Posterior vena cava (tissue), 2 donors: ENCODE data around the gene SVOPL. TPM values are rescaled to one million over a fixed set of nuclear protein-coding genes. Genes with fewer than 3 reads are reported as not detected.

Source experiments
- DNase-seq: peaks from one replicate; pipeline ENCODE4 v3.0.0-alpha.2; 2020; ENCODE audit warnings: low spot score
- intact Hi-C, 2 donors: fragments of 100-400 bp; cut with DNase I; formaldehyde crosslinking; loops; one replicate each; pipeline versions ENCODE4 v1.14.1 to v1.14.2; 2022 to 2023
- total RNA-seq, 2 donors: library from RNA; stranded (reverse); fragmentation: NEBNext Ultra II Directional; extraction: Animal tissue kit (Norgen Biotek cat#: 25700); gene quantifications; one replicate each; pipeline ENCODE4 v1.2.1, GENCODE V29; 2021
- donor health status: DM: yes; HTN: yes; CAD: no.
- donor health status: DM: yes; HTN: yes; CAD: no.

SVOPL gene
- total RNA-seq, 2 donors from 2014 or later, result not detected

DNA sequence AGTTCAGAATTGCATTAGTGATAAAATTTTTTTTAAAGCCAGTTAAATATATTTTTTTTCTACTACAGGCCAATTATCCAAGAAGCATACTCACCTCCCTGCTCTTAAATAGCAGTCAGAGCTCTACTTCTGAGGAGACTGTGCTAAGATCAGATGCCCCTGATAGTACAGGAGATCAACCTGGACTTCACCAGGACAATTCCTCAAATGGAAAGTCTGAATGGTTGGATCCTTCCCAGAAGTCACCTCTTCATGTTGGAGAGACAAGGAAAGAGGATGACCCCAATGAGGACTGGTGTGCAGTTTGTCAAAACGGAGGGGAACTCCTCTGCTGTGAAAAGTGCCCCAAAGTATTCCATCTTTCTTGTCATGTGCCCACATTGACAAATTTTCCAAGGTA is 122.0 kb downstream of the SVOPL start:
- no peak for DNase-seq
- intact Hi-C loops, result no loop called here

DNA sequence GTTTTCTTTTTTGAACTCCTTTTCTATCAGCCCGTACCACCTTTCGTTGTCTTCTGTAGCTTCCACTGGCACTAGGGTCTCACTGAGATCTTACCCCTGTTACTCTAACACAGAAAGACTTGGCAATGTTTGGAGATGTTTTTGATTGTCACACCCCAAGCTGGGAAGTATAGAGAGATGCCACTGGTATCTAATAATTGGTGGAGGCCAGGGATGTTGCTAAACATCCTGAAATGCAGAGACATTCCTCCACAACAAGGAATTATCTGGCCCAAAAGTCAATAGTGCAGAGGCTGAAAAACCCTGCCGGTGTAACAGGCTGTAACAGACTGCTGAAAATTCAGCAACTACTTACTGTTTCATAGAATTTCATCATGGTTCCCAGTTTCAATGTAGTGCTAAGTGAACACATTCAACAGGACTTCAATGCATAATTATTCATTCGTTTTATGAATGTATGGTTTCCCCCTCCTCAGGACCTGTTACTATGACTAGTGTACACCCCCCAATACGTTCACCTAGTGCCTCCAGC is 125.2 kb downstream of the SVOPL start:
- intact Hi-C loops, result no loop called here
- DNase-seq, result no peak

GRCh38 chr7:138573741-138574140 is 127.4 kb downstream of the SVOPL start:
- DNase-seq, result no peak
- intact Hi-C loops, result no loop called here

- intact Hi-C loops, result no loop called here
- DNase-seq, result no peak
Measured at GRCh38 chr7:138570715-138571114, 130.4 kb downstream of the SVOPL start.

- DNase-seq, result no peak
- intact Hi-C loops, result no loop called here
Measured at GRCh38 chr7:138569418-138569817, 131.7 kb downstream of the SVOPL start.

DNA sequence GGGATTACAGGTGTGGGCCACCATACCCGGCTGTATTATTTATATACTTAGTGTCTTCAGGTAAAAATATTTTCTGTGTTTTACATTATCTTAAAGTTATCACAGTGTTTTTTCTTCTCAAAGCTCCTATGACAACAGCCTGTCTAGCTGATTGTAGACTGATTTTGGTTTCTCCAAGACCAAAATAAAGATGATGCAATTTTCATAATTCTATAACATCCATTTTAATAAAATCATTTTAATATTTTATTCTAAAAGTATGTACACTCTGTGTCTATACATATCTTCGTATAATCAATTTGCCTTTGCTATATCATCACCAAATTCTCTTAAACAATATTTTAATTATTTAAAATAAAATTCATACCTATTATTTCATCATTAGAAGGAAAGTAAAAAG is 132.5 kb downstream of the SVOPL start:
- no peak for DNase-seq
- intact Hi-C loops, result no loop called here

DNA sequence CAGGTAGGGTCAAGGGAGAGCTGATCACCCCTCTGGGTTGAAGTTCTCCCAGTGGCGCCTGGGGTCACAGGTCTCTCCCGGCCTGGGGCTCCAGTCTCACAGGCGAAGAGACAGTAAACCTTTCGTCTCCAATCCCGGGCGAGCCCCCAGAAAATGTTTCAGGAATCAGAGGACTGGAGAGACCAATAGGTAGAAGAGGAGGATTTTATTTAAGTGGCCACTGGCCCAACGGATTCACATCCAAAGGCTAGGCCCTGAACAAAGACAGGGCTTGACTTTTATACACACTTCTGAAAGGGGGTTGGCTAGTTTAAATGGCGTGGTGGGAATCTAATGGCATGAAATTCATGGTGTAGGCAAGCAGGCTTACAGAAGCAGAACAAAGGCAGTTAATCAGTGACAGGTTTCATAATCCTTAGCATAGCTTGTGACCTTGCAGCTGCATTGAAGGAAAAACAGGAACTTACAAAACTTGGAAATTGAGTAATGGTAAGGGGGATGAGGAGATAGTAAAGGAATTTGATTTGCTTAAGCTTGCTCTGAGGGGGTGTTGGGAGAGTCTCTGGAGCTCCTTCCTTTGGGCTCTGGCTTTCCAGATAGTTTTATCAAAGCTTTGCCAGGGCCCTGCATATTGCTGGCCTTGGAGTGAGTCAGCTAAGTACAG is 135.6 kb downstream of the SVOPL start:
- intact Hi-C loops, result no loop called here
- DNase-seq, result no peak

DNA sequence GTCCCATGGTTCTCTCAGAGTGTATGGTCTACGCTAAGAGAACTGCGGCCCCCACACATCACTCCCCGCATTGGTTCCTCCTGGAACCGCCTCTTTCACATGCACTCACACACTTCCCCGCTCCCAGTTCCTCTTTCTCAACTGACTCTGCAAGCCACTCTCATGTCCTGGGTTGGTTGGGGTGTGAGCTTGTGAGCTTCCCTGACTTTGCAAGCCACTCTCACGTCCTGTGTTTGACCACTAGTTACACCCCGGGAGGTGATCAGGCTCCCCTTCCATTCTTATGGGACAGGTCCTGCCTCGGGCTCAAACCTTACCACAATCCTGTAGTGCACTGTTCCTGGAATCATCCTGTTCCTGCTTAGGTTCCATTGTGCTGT is 136.1 kb downstream of the SVOPL start:
- intact Hi-C loops, result no loop called here
- DNase-seq, result no peak

DNA sequence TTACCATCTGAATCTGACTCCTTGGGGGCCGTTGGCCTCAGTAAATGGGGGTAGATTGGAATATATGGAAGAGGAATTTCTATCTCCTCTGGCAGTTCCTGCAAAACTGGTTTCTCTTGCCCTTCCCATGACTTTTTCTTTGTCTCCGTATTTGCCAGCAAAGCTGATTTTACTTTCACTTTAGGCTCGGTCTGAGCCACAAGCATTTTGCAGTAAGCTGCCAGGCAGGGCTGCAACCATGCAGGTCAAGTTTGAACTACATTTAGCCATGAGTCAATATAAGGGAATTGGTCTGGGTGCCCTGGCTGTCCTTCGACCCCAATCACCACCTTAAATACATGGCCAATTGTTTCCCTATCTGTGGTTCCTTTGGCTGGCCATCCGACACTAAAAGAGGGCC is 136.8 kb downstream of the SVOPL start:
- DNase-seq, result no peak
- intact Hi-C loops, result no loop called here

DNA sequence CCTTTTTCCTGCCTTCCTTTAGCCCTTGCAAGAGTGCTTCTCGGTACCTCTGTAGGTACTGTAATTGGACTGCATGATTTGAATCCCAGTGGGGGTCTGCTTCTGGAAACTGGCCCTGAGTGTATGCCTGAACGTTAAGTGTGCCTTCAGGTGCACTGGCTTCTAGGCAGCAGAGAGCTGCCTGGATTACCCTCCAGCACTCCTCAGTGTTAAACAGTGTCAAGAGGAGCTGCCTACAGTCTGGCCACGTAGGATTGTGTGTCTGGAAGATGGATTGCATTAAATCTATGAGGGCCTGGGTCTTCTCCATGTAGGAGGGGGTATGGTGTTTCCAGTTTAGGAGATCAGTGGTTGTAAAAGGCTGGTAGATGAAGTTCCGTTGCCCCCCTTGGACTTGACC is 137.4 kb downstream of the SVOPL start:
- intact Hi-C loops, result no loop called here
- DNase-seq, result no peak

- intact Hi-C loops, result no loop called here
Measured at GRCh38 chr7:138559448-138559847, 141.7 kb downstream of the SVOPL start.

GRCh38 chr7:138556771-138557484 is 144.2 kb downstream of the SVOPL start:
- intact Hi-C loops, result no loop called here
- DNase-seq, result no peak

More at GRCh38 chr7:138559448-138559847, 141.7 kb downstream of the SVOPL start:
- no peak for DNase-seq

GRCh38 chr7:138555684-138556083 is 145.5 kb downstream of the SVOPL start:
- DNase-seq, result no peak
- intact Hi-C loops, result no loop called here

GRCh38 chr7:138554674-138555073 is 146.5 kb downstream of the SVOPL start:
- intact Hi-C loops, result no loop called here

DNA sequence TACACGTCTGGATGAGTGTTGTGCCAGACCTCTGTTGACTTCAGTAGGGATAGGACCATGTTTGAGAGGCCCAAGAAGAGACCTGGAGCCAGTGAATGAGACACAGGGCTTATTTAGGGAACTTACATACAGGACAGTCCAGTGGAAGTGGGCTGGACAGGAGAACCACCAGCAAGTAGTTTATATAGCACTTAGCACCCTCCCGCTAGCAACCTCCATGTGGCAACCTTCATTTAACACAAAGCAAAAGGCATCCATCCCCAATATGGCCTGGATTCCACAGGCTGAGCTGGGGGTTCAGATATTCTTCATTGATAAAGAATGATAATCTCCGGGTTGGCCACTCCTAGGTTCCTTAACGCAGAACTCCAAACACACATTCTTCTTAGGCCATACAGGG is 147.4 kb downstream of the SVOPL start:
- intact Hi-C loops, result no loop called here

More at GRCh38 chr7:138554674-138555073, 146.5 kb downstream of the SVOPL start:
- DNase-seq, result no peak

DNA sequence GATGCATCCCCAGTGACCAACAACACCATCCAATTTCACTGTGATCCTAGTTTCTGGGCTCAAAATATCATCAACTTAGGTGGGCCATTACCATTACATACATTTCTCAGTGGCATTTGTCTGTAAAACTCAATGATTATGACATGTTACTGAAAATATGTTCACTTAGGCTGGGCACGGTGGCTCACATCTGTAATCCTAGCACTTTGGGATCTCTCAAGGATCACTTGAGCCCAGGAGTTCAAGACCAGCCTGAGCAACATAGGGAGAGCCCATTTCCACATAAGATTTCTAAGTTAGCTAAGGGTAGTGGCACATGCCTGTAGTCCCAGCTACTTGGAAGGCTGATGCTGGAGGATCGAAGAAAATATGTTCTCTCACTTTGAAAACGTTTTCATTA is 150.1 kb downstream of the SVOPL start:
- intact Hi-C loops, result no loop called here
- DNase-seq, result no peak

More for the DNA sequence above, 147.4 kb downstream of the SVOPL start:
- DNase-seq, result no peak

- no peak for DNase-seq
- intact Hi-C loops, result no loop called here
Measured at GRCh38 chr7:138550337-138550736, 150.8 kb downstream of the SVOPL start.

GRCh38 chr7:138549082-138549481 is 152.1 kb downstream of the SVOPL start:
- intact Hi-C loops, result no loop called here
- no peak for DNase-seq

GRCh38 chr7:138546829-138547228 is 154.3 kb downstream of the SVOPL start:
- no peak for DNase-seq
- intact Hi-C loops, result no loop called here

DNA sequence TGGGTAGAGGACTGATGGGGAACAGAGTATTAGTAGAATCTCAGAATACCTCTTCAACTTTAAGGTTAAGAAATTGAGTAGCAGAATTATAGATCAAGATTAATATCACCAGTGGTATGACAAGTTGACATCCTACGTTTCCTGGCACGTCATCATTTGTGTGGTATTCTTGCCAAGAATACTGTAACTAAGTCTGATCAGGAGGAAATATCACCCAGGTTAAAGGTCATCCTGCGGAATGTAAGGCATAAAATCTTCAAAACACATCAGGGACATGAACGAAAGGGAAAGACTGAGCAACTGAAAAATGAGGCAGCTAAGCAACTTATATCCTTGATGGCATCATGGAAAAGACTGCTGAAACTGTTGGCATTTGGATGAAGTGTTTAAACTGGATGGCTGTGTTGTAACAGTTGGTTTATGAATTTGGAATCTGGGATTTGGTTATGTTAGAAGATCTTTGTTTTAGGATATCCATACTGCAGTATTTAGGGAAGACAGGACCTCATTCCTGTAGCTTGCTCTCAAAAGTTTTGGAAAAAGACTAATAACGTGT is 155.0 kb downstream of the SVOPL start:
- intact Hi-C loops, result no loop called here
- DNase-seq, result no peak

- no peak for DNase-seq
- intact Hi-C loops, result no loop called here
Measured at GRCh38 chr7:138545123-138545522, 156.0 kb downstream of the SVOPL start.
